Panc1 (cell line): ENCODE data around the gene FRMPD2. TPM values are rescaled to one million over a fixed set of nuclear protein-coding genes. Genes with fewer than 3 reads are reported as not detected.

Experiments
- ATAC-seq: fragments of 200-7000 bp; cut with Tn5 transposase; 2 replicates; pipeline ENCODE4 v1.9.1; 2020; ENCODE audit warnings: mild to moderate bottlenecking, moderate library complexity
- BruUV-seq: library from RNA; stranded (reverse); fragments of 400-500 nt; replicated peaks from 2 replicates; lab custom pipeline; 2021; lab: Mats Ljungman, UMichigan
- CTCF ChIA-PET: fragments of 300-600 bp; sonication (Branson Sonifier 250); formaldehyde crosslinking; loops from one replicate; lab custom pipeline; 2022; ENCODE audit warnings: antibody characterized with exemption; lab: Charles Lee
- POLR2A ChIA-PET: fragments of 300-600 bp; sonication (Branson Sonifier 250); formaldehyde crosslinking; loops from one replicate; lab custom pipeline; 2022; ENCODE audit warnings: antibody characterized with exemption; lab: Charles Lee
- DNase-seq: peaks from one replicate; pipeline ENCODE4 v3.0.0-alpha.2; 2010; ENCODE audit warnings: low read depth, low spot score
- H3K27ac ChIP-seq: 2 replicates; pipeline ENCODE4 v1.5.1; 2011; ENCODE audit warnings: mild to moderate bottlenecking, low read length, inconsistent platforms
- H3K27me3 ChIP-seq: fragments of 200-500 bp; sonication (Bioruptor generic); 2 replicates; pipeline ENCODE4 v1.6.0; 2014; ENCODE audit warnings: low read length, inconsistent platforms; ENCODE audit not compliant: control insufficient read depth, insufficient read depth
- H3K36me3 ChIP-seq: fragments of 200-500 bp; sonication (Bioruptor generic); 2 replicates; pipeline ENCODE4 v1.5.1; 2014; ENCODE audit warnings: inconsistent platforms, mild to moderate bottlenecking, low read length, moderate library complexity; ENCODE audit not compliant: control insufficient read depth, insufficient read depth
- H3K4me1 ChIP-seq: 2 replicates; pipeline ENCODE4 v1.5.1; 2011; ENCODE audit warnings: inconsistent platforms, mild to moderate bottlenecking, low read length, moderate library complexity; ENCODE audit not compliant: control insufficient read depth, insufficient read depth
- H3K4me3 ChIP-seq, 2 experiments: 2 replicates each; pipeline ENCODE4 v1.5.1; 2011 to 2012; ENCODE audit warnings: low read depth in 2 of 2, low read length in 2 of 2, mild to moderate bottlenecking in 2 of 2, inconsistent platforms in 1 of 2, moderate library complexity in 1 of 2
- H3K9me3 ChIP-seq: fragments of 200-500 bp; sonication (Bioruptor generic); 2 replicates; pipeline ENCODE4 v1.5.1; 2014; ENCODE audit warnings: low read depth, mild to moderate bottlenecking, inconsistent platforms, low read length, moderate library complexity; ENCODE audit not compliant: control insufficient read depth, insufficient read depth
- CTCF ChIP-seq: fragments of 450-650 bp; IDR thresholded peaks from 2 replicates; pipeline ENCODE4 v1.5.1; 2017; ENCODE audit warnings: mild to moderate bottlenecking
- POLR2AphosphoS5 ChIP-seq: IDR thresholded peaks from 2 replicates; pipeline ENCODE4 v1.6.1; 2012; ENCODE audit warnings: mild to moderate bottlenecking, low read depth, low read length, moderate library complexity
- SIN3A ChIP-seq: IDR thresholded peaks from 2 replicates; pipeline ENCODE4 v1.6.1; 2012; ENCODE audit warnings: low read depth, mild to moderate bottlenecking, low read length, moderate library complexity, borderline replicate concordance; ENCODE audit not compliant: insufficient read depth
- TCF7L2 ChIP-seq: IDR thresholded peaks from 2 replicates; pipeline ENCODE4 v1.6.1; 2011; ENCODE audit warnings: mild to moderate bottlenecking, low read depth, low read length, inconsistent platforms
- in situ Hi-C: cut with HindIII; loops from 2 replicates; pipeline ENCODE4 v1.10.0; 2016; ENCODE audit warnings: low sequenced_read_pairs, low pct_unique_long_range_greater_than_20kb
- intact Hi-C: fragments of 100-400 bp; cut with micrococcal nuclease; formaldehyde crosslinking; loops from one replicate; pipeline ENCODE4 v1.10.0; 2022; ENCODE audit not compliant: unreplicated experiment
- total RNA-seq: library from RNA; stranded (reverse); gene quantifications from one replicate; pipeline ENCODE4 v1.2.1, GENCODE V29; 2021; ENCODE audit not compliant: unreplicated experiment
- TF ChIP-seq, protein P1 (sequence below), 2 experiments: IDR thresholded peaks; 2 replicates each; pipeline ENCODE4 v1.6.1; 2011 to 2012; ENCODE audit warnings: low read depth in 2 of 2, control low read depth in 1 of 2, low read length in 1 of 2, mild to moderate bottlenecking in 1 of 2, moderate library complexity in 1 of 2; ENCODE audit not compliant: insufficient read depth in 1 of 2

The FRMPD2 gene
- total RNA-seq, 1 experiment from 2014 or later: not detected

DNA sequence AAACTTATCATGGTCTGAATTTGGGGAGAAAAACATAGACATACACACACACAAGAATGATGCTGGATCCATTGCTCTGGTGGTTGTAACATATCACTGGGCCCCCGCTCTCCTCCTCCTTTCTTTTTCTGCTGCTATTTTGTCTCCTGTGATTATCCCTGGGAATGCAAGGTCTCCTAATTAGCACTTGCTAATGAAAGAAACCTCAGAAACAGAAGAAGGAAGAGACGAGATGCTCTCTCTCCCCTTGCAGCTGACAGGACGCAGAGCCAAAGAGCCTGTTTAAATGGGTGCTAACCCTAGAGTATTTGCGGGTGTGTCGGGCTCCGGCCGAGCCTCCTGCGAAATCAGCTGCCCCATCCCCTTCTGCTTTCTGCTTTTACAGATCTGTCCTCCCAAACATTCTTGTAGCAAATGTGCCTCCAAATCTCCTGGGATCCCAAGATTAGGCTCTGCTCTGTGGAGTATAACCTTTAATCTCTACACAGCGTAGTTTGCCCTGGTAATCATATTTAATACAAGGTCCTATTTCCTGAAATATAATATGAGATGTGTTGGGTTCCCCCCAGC, 81.5 kb downstream of the FRMPD2 start:
- TF ChIP-seq TCF7L2 (no peak), POLR2AphosphoS5 (no peak), SIN3A (no peak), CTCF (no peak)
- TF ChIP-seq, protein P1, sequence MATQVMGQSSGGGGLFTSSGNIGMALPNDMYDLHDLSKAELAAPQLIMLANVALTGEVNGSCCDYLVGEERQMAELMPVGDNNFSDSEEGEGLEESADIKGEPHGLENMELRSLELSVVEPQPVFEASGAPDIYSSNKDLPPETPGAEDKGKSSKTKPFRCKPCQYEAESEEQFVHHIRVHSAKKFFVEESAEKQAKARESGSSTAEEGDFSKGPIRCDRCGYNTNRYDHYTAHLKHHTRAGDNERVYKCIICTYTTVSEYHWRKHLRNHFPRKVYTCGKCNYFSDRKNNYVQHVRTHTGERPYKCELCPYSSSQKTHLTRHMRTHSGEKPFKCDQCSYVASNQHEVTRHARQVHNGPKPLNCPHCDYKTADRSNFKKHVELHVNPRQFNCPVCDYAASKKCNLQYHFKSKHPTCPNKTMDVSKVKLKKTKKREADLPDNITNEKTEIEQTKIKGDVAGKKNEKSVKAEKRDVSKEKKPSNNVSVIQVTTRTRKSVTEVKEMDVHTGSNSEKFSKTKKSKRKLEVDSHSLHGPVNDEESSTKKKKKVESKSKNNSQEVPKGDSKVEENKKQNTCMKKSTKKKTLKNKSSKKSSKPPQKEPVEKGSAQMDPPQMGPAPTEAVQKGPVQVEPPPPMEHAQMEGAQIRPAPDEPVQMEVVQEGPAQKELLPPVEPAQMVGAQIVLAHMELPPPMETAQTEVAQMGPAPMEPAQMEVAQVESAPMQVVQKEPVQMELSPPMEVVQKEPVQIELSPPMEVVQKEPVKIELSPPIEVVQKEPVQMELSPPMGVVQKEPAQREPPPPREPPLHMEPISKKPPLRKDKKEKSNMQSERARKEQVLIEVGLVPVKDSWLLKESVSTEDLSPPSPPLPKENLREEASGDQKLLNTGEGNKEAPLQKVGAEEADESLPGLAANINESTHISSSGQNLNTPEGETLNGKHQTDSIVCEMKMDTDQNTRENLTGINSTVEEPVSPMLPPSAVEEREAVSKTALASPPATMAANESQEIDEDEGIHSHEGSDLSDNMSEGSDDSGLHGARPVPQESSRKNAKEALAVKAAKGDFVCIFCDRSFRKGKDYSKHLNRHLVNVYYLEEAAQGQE (IDR thresholded peaks at IDR 0.05; ENCODE audit: insufficient read depth in 1 of 2, low read depth in 2 of 2, low read length in 1 of 2): no peak
- BruUV-seq: no TSS peak
- DNase-seq: no peak
- ChIA-PET POLR2A (no interaction called here), CTCF (no interaction called here)
- no peak overlapping the region for H3K27ac ChIP-seq
- H3K27me3 ChIP-seq: no peaks in the 10 kb centered on the region; the same call in 1 of the 2 replicates
- H3K4me1 ChIP-seq: no peaks in the 10 kb centered on the region
- no peak for ATAC-seq
- intact Hi-C loops (no loop called here), in situ Hi-C loops (no loop called here)
- no peaks in the 10 kb centered on the region for H3K36me3 ChIP-seq
- no peak overlapping the region for H3K4me3 ChIP-seq
- no peaks in the 10 kb centered on the region for H3K9me3 ChIP-seq

DNA sequence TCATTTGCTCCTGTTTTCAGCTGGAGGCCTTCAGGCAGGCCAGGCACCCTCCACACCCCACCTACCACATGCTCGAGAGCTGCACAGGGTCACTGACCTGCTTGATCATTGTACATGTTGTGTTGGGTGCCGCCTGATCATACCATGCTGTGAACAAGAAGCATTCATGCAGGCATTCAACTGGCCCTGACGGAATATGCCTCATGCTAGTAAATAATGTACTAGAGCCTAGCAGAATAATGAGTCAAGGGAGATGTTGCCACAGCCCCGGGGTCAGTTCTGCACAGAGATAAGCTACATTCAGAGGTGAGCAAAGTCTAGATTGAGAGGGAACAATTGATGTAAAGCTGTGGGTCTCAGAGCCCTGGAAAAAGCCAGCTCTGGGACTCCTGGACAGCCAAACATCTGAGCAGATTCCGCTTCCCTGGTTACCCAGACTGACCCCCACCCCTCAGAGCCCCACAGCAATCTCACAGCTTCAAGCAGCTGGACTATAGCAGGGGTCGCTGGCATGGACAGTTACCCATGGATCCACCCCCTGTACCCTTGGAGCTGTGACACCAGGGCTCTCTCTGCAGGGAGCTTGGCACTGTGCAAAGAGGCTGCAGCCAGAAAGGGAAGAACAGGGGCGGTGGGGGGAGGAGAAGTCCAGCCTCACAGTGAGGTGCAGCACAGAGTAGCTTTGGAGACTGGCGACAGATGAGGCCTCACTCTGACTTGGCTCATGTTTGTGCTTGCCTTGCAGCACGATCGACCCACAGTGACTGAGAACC, 86.6 kb downstream of the FRMPD2 start:
- POLR2A ChIA-PET: no interaction called here
- H3K9me3 ChIP-seq: no peaks in the 10 kb centered on the region
- intact Hi-C loops: no loop called here
- H3K27me3 ChIP-seq: peaks cover 8% of the 10 kb centered on the region
- no peak overlapping the region for H3K27ac ChIP-seq
- CTCF ChIA-PET: no interaction called here
- ATAC-seq: peak; percentile 28; the same call in 1 of the 2 replicates
- H3K36me3 ChIP-seq: no peaks in the 10 kb centered on the region
- in situ Hi-C loops: no loop called here
- no peaks in the 10 kb centered on the region for H3K4me1 ChIP-seq
- BruUV-seq: no TSS peak
- no peak for DNase-seq
- TF ChIP-seq TCF7L2: no peak
- H3K4me3 ChIP-seq: no peak overlapping the region

- DNase-seq: no peak
- Histone ChIP-seq H3K4me3 (no peak overlapping the region), H3K27me3 (peaks cover 10% of the 10 kb centered on the region), H3K36me3 (no peaks in the 10 kb centered on the region), H3K4me1 (no peaks in the 10 kb centered on the region), H3K27ac (no peak overlapping the region), H3K9me3 (no peaks in the 10 kb centered on the region)
- in situ Hi-C loops (no loop called here), intact Hi-C loops (no loop called here)
- no TSS peak for BruUV-seq
- TF ChIP-seq TCF7L2 (no peak), POLR2AphosphoS5 (no peak), CTCF (no peak), SIN3A (no peak)
- TF ChIP-seq, protein P1 (IDR thresholded peaks at IDR 0.05; ENCODE audit: insufficient read depth in 1 of 2, low read depth in 2 of 2, low read length in 1 of 2): no peak
- ChIA-PET CTCF (no interaction called here), POLR2A (interaction anchor here (0.6 kb wide), 1 partner anchor 279 kb away, joined by 3 read pairs; no protein-coding TSS in a partner anchor)
- ATAC-seq: no peak
Observed at GRCh38 chr10:48187126-48187525, 87.4 kb downstream of the FRMPD2 start.
